ENCODE data around the gene C6orf141. TPM values are rescaled to one million over a fixed set of nuclear protein-coding genes. Genes with fewer than 3 reads are reported as not detected.

Gene C6orf141
- total RNA-seq, 1 experiment from 2014 or later, result 40.1 TPM

GRCh38 chr6:49535795-49536194, 14.7 kb upstream of the C6orf141 start:
- H3K18ac ChIP-seq (ENCODE audit: insufficient read length, low read depth, low read length), result no peak overlapping the region
- no peak overlapping the region for H2BK5ac ChIP-seq (ENCODE audit: insufficient read length, low read length)
- 0 out of 4 replicates have a peak, but pooled peaks cover 0 to 2% of the 10 kb centered on the region in 2 experiments for H3K4me1 Mint-ChIP-seq
- H3K4me3 Mint-ChIP-seq, result no peak overlapping the region
- H3K79me1 ChIP-seq (ENCODE audit: insufficient read depth, low read depth, low read length, poor library complexity, severe bottlenecking), result no peaks in the 10 kb centered on the region
- WGBS (ENCODE audit: extremely low coverage, insufficient read length, low lambda C conversion rate), result no CpG with 5 or more reads among the region's 5 CpGs
- H3K56ac ChIP-seq (ENCODE audit: insufficient read length, low read depth, low read length), result no peak overlapping the region
- H2BK20ac ChIP-seq (ENCODE audit: low read depth, low read length, poor library complexity, severe bottlenecking), result no peak overlapping the region
- no peak overlapping the region for H2AK5ac ChIP-seq (ENCODE audit: insufficient read length, low read length)
- no peak overlapping the region for H3K27ac Mint-ChIP-seq
- H3K27ac ChIP-seq (ENCODE audit: insufficient read length, low read depth, low read length), result no peak overlapping the region
- no peaks in the 10 kb centered on the region for H3K4me1 ChIP-seq (ENCODE audit: insufficient read depth, low read length)
- no peak overlapping the region for H3K4me2 ChIP-seq (ENCODE audit: insufficient read depth, insufficient read length, low read length)
- no peak overlapping the region for H3T11ph ChIP-seq (ENCODE audit: low read length)
- H3K23me2 ChIP-seq (ENCODE audit: insufficient read length, low read depth, low read length, poor library complexity, severe bottlenecking), result no peaks in the 10 kb centered on the region
- no peaks in the 10 kb centered on the region for H3K27me3 ChIP-seq (ENCODE audit: insufficient read depth, low read length)
- 0 out of 5 replicates have a peak, but pooled peaks cover 0 to 5% of the 10 kb centered on the region in 2 experiments for H3K9me3 Mint-ChIP-seq
- H2BK120ac ChIP-seq (ENCODE audit: low read depth, low read length, poor library complexity, severe bottlenecking), result no peak overlapping the region
- H3K4ac ChIP-seq (ENCODE audit: low read depth, low read length), result no peak overlapping the region
- H3K9me3 ChIP-seq (ENCODE audit: control insufficient read depth, low read depth, low read length), result no peaks in the 10 kb centered on the region
- no peak overlapping the region for H4K91ac ChIP-seq (ENCODE audit: insufficient read length, low read depth, low read length)
- no peak overlapping the region for H2AFZ ChIP-seq (ENCODE audit: low read length)
- H4K20me1 ChIP-seq (ENCODE audit: control insufficient read depth, insufficient read depth, insufficient read length), result no peaks in the 10 kb centered on the region
- H2BK15ac ChIP-seq (ENCODE audit: low read depth, low read length), result no peak overlapping the region
- DNase-seq, result no peak
- no peak overlapping the region for H4K8ac ChIP-seq (replicated peaks; ENCODE audit: insufficient read length, low read depth, low read length)
- H3K9ac ChIP-seq (ENCODE audit: extremely low read depth, insufficient read length, low read length), result no peak overlapping the region
- no peaks in the 10 kb centered on the region for H3K27me3 Mint-ChIP-seq (ENCODE audit: low read depth)
- no peak overlapping the region for H3K14ac ChIP-seq (ENCODE audit: insufficient read depth, low read length)
- TF ChIP-seq, protein P1, sequence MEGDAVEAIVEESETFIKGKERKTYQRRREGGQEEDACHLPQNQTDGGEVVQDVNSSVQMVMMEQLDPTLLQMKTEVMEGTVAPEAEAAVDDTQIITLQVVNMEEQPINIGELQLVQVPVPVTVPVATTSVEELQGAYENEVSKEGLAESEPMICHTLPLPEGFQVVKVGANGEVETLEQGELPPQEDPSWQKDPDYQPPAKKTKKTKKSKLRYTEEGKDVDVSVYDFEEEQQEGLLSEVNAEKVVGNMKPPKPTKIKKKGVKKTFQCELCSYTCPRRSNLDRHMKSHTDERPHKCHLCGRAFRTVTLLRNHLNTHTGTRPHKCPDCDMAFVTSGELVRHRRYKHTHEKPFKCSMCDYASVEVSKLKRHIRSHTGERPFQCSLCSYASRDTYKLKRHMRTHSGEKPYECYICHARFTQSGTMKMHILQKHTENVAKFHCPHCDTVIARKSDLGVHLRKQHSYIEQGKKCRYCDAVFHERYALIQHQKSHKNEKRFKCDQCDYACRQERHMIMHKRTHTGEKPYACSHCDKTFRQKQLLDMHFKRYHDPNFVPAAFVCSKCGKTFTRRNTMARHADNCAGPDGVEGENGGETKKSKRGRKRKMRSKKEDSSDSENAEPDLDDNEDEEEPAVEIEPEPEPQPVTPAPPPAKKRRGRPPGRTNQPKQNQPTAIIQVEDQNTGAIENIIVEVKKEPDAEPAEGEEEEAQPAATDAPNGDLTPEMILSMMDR (conservative IDR thresholded peaks at IDR 0.05), result no peak
- no peak overlapping the region for H2BK12ac ChIP-seq (ENCODE audit: insufficient read length, low read depth, low read length)
- no peaks in the 10 kb centered on the region for H3K79me2 ChIP-seq (ENCODE audit: insufficient read depth, low read length)
- H3K36me3 Mint-ChIP-seq (ENCODE audit: insufficient read depth in 1 of 3, low read depth in 3 of 3), result no peaks in the 10 kb centered on the region
- H3K23ac ChIP-seq (ENCODE audit: insufficient read length, low read depth, low read length), result no peak overlapping the region
- H4K5ac ChIP-seq (ENCODE audit: insufficient read length, low read depth, low read length), result no peak overlapping the region

Measured in H9 (cell line).